ENCODE data around the gene CNN2.

The CNN2 gene

GRCh38 chr19:1049800-1050199 is 23.4 kb downstream of the CNN2 start:
- Histone ChIP-seq H3K4me3 (IDR thresholded peaks at IDR 0.05; ENCODE audit: insufficient read depth, low read depth, low read length) (no peak overlapping the region), H3K79me2 (ENCODE audit: insufficient read depth, low read depth) (no peaks in the 10 kb centered on the region), H2AFZ (ENCODE audit: low read depth) (no peak overlapping the region)

GRCh38 chr19:1050989-1051788 is 24.8 kb downstream of the CNN2 start:
- H3K9ac ChIP-seq: no peak overlapping the region
- TF ChIP-seq, protein P1, sequence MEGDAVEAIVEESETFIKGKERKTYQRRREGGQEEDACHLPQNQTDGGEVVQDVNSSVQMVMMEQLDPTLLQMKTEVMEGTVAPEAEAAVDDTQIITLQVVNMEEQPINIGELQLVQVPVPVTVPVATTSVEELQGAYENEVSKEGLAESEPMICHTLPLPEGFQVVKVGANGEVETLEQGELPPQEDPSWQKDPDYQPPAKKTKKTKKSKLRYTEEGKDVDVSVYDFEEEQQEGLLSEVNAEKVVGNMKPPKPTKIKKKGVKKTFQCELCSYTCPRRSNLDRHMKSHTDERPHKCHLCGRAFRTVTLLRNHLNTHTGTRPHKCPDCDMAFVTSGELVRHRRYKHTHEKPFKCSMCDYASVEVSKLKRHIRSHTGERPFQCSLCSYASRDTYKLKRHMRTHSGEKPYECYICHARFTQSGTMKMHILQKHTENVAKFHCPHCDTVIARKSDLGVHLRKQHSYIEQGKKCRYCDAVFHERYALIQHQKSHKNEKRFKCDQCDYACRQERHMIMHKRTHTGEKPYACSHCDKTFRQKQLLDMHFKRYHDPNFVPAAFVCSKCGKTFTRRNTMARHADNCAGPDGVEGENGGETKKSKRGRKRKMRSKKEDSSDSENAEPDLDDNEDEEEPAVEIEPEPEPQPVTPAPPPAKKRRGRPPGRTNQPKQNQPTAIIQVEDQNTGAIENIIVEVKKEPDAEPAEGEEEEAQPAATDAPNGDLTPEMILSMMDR (conservative IDR thresholded peaks at IDR 0.05; ENCODE audit: low read depth, low read length): no peak
- no peaks in the 10 kb centered on the region for H3K27me3 ChIP-seq (ENCODE audit: insufficient read depth, low read depth)
- H3K4me2 ChIP-seq: no peak overlapping the region
- H4K20me1 ChIP-seq (ENCODE audit: insufficient read depth): no peaks in the 10 kb centered on the region
- no peaks in the 10 kb centered on the region for H3K36me3 ChIP-seq (ENCODE audit: insufficient read depth)
- no peaks in the 10 kb centered on the region for H3K79me2 ChIP-seq (ENCODE audit: insufficient read depth, low read depth)
- no peak overlapping the region for H3K4me3 ChIP-seq (IDR thresholded peaks at IDR 0.05; ENCODE audit: insufficient read depth, low read depth, low read length)
- no peaks in the 10 kb centered on the region for H3K4me1 ChIP-seq (ENCODE audit: low read depth, poor library complexity, severe bottlenecking)
- no peak overlapping the region for H2AFZ ChIP-seq (ENCODE audit: low read depth)
- no peak overlapping the region for H3K27ac ChIP-seq

More at GRCh38 chr19:1049800-1050199, 23.4 kb downstream of the CNN2 start:
- no peaks in the 10 kb centered on the region for H3K36me3 ChIP-seq (ENCODE audit: insufficient read depth)
- no peak overlapping the region for H3K4me2 ChIP-seq
- H3K27me3 ChIP-seq (ENCODE audit: insufficient read depth, low read depth): no peaks in the 10 kb centered on the region
- H3K9ac ChIP-seq: no peak overlapping the region
- TF ChIP-seq, protein P1 (conservative IDR thresholded peaks at IDR 0.05; ENCODE audit: low read depth, low read length): no peak
- no peaks in the 10 kb centered on the region for H3K4me1 ChIP-seq (ENCODE audit: low read depth, poor library complexity, severe bottlenecking)
- H3K27ac ChIP-seq: no peak overlapping the region
- H4K20me1 ChIP-seq (ENCODE audit: insufficient read depth): no peaks in the 10 kb centered on the region

- no peak overlapping the region for H3K27ac ChIP-seq
- H3K4me1 ChIP-seq (ENCODE audit: low read depth, poor library complexity, severe bottlenecking): no peaks in the 10 kb centered on the region
- no peak overlapping the region for H3K4me3 ChIP-seq (IDR thresholded peaks at IDR 0.05; ENCODE audit: insufficient read depth, low read depth, low read length)
- H3K4me2 ChIP-seq: no peak overlapping the region
- H3K79me2 ChIP-seq (ENCODE audit: insufficient read depth, low read depth): no peaks in the 10 kb centered on the region
- no peaks in the 10 kb centered on the region for H3K27me3 ChIP-seq (ENCODE audit: insufficient read depth, low read depth)
- H3K36me3 ChIP-seq (ENCODE audit: insufficient read depth): no peaks in the 10 kb centered on the region
- TF ChIP-seq, protein P1 (conservative IDR thresholded peaks at IDR 0.05; ENCODE audit: low read depth, low read length): no peak
- no peak overlapping the region for H2AFZ ChIP-seq (ENCODE audit: low read depth)
- H4K20me1 ChIP-seq (ENCODE audit: insufficient read depth): no peaks in the 10 kb centered on the region
- H3K9ac ChIP-seq: no peak overlapping the region
These were observed 25.4 kb downstream of the CNN2 start for GRCh38 chr19:1051791-1052190.

GRCh38 chr19:1052349-1052975 is 26.1 kb downstream of the CNN2 start:
- TF ChIP-seq, protein P1 (conservative IDR thresholded peaks at IDR 0.05; ENCODE audit: low read depth, low read length): no peak
- no peak overlapping the region for H3K4me2 ChIP-seq
- no peaks in the 10 kb centered on the region for H3K79me2 ChIP-seq (ENCODE audit: insufficient read depth, low read depth)
- H4K20me1 ChIP-seq (ENCODE audit: insufficient read depth): no peaks in the 10 kb centered on the region
- H3K4me1 ChIP-seq (ENCODE audit: low read depth, poor library complexity, severe bottlenecking): no peaks in the 10 kb centered on the region
- H3K36me3 ChIP-seq (ENCODE audit: insufficient read depth): no peaks in the 10 kb centered on the region
- H3K4me3 ChIP-seq (IDR thresholded peaks at IDR 0.05; ENCODE audit: insufficient read depth, low read depth, low read length): no peak overlapping the region
- no peak overlapping the region for H2AFZ ChIP-seq (ENCODE audit: low read depth)
- H3K27ac ChIP-seq: no peak overlapping the region
- no peak overlapping the region for H3K9ac ChIP-seq
- H3K27me3 ChIP-seq (ENCODE audit: insufficient read depth, low read depth): no peaks in the 10 kb centered on the region
